Smooth muscle cell (in vitro differentiated cells): ENCODE data around the gene TESMIN. TPM values are rescaled to one million over a fixed set of nuclear protein-coding genes. Genes with fewer than 3 reads are reported as not detected.

ENCODE experiments used
- DNase-seq: peaks from one replicate; lab custom pipeline; 2025; ENCODE audit not compliant: unreplicated experiment; lab: John Stamatoyannopoulos, UW
- H2AFZ ChIP-seq: fragments of 200-600 bp; sonication (generic); 2 replicates; pipeline ENCODE4 v1.6.0; 2016; ENCODE audit warnings: antibody characterized with exemption, low read depth, mild to moderate bottlenecking
- H3F3A ChIP-seq: fragments of 200-600 bp; sonication (generic); 2 replicates; pipeline ENCODE4 v1.6.0; 2017; ENCODE audit warnings: antibody characterized with exemption, low read depth
- H3K27ac ChIP-seq: fragments of 200-600 bp; sonication (generic); 2 replicates; pipeline ENCODE4 v1.5.1; 2016; ENCODE audit warnings: low read depth, mild to moderate bottlenecking
- H3K27me3 ChIP-seq: fragments of 200-600 bp; sonication (generic); 2 replicates; pipeline ENCODE4 v1.6.1; 2016; ENCODE audit warnings: low read depth, mild to moderate bottlenecking
- H3K36me3 ChIP-seq: fragments of 200-600 bp; sonication (generic); 2 replicates; pipeline ENCODE4 v1.5.1; 2016; ENCODE audit warnings: low read depth
- H3K4me1 ChIP-seq: fragments of 200-600 bp; sonication (generic); 2 replicates; pipeline ENCODE4 v1.5.1; 2016; ENCODE audit warnings: low read depth
- H3K4me2 ChIP-seq: fragments of 200-600 bp; sonication (generic); 2 replicates; pipeline ENCODE4 v1.6.0; 2016; ENCODE audit warnings: mild to moderate bottlenecking
- H3K4me3 ChIP-seq: fragments of 200-600 bp; sonication (generic); 2 replicates; pipeline ENCODE4 v1.5.1; 2016; ENCODE audit warnings: mild to moderate bottlenecking
- H3K79me2 ChIP-seq: fragments of 200-600 bp; sonication (generic); 2 replicates; pipeline ENCODE4 v1.6.0; 2016; ENCODE audit warnings: low read depth, mild to moderate bottlenecking
- H3K9ac ChIP-seq: fragments of 200-600 bp; sonication (generic); 2 replicates; pipeline ENCODE4 v1.6.0; 2016; ENCODE audit warnings: low read depth
- H3K9me3 ChIP-seq: fragments of 200-600 bp; sonication (generic); replicated peaks from 2 replicates; pipeline ENCODE4 v1.5.1; 2016; ENCODE audit warnings: low read depth
- H4K20me1 ChIP-seq: fragments of 200-600 bp; sonication (generic); 2 replicates; pipeline ENCODE4 v1.6.0; 2016; ENCODE audit warnings: low read depth
- CTCF ChIP-seq: fragments of 200-600 bp; sonication (generic); IDR thresholded peaks from 2 replicates; pipeline ENCODE4 v1.5.1; 2017; ENCODE audit warnings: borderline replicate concordance, mild to moderate bottlenecking, antibody characterized with exemption; ENCODE audit not compliant: insufficient read depth, poor library complexity, severe bottlenecking
- WGBS: methylation state at CpG from one replicate; pipeline ENCODE4 v1.1.7; 2016; ENCODE audit warnings: low lambda C conversion rate; 5-methylcytosine and 5-hydroxymethylcytosine counted together
- polyA plus RNA-seq: library from polyadenylated mRNA; unstranded; fragments of >200 nt; fragmentation: Nextera tagmentation; extraction: Ambion mirVana; gene quantifications from 2 replicates; pipeline ENCODE4 v1.2.1, GENCODE V29; 2016
- total RNA-seq: library from RNA; depleted of rRNA; stranded (reverse); fragments of >200 nt; gene quantifications from 2 replicates; pipeline ENCODE4 v1.2.3, GENCODE V29; 2014

The TESMIN gene
- total and polyA plus RNA-seq, 2 experiments from 2014 or later, result 0.45 to 4.8 TPM

- DNase-seq, result no peak
- WGBS, result 77% methylated on average over 12 of the region's 12 CpGs
- H3K9me3 ChIP-seq, result no peaks in the 10 kb centered on the region
- no peaks in the 10 kb centered on the region for H3K4me1 ChIP-seq
- peaks cover 4% of the 10 kb centered on the region for H3K27me3 ChIP-seq
- H4K20me1 ChIP-seq, result no peaks in the 10 kb centered on the region
- H3K79me2 ChIP-seq, result no peaks in the 10 kb centered on the region
- H3K4me3 ChIP-seq, result no peak overlapping the region
- H3F3A ChIP-seq, result no peaks in the 10 kb centered on the region
- no peak overlapping the region for H3K9ac ChIP-seq
- no peak overlapping the region for H2AFZ ChIP-seq
- no peaks in the 10 kb centered on the region for H3K36me3 ChIP-seq
- no peak overlapping the region for H3K4me2 ChIP-seq
- no peak overlapping the region for H3K27ac ChIP-seq
- no peak for TF ChIP-seq CTCF
Observed at GRCh38 chr11:68770781-68771180, 19.5 kb upstream of the TESMIN start.

DNA sequence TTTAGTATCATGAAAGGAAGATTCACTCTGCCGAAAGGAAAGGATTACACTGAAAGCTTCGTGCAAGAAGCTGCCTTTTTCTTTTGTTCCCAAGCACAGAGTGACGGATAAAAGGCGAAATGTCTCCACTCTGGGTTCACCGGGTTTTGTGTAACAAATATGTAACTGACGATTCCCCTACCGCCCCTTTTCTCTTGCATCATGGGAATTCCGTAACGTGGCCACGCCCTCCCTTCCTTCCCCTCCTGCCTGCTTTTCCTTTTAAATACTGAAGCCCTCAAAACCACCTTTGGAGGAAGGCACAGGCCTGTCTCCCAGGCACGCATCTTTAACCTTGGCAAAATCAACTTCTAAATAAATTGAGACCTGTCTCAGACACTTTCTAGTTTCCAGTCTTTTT lies 16.4 kb upstream of the TESMIN start:
- DNase-seq, result no peak
- no peaks in the 10 kb centered on the region for H3K9me3 ChIP-seq
- no peaks in the 10 kb centered on the region for H3K79me2 ChIP-seq
- no peak overlapping the region for H3K27ac ChIP-seq
- peaks cover 4% of the 10 kb centered on the region for H3K27me3 ChIP-seq
- H3K9ac ChIP-seq, result no peak overlapping the region
- 92% methylated on average over 11 of the region's 11 CpGs for WGBS
- H3K4me1 ChIP-seq, result no peaks in the 10 kb centered on the region
- no peak overlapping the region for H3K4me2 ChIP-seq
- no peaks in the 10 kb centered on the region for H3F3A ChIP-seq
- no peaks in the 10 kb centered on the region for H4K20me1 ChIP-seq
- H3K36me3 ChIP-seq, result no peaks in the 10 kb centered on the region
- no peak for TF ChIP-seq CTCF
- H3K4me3 ChIP-seq, result no peak overlapping the region
- no peak overlapping the region for H2AFZ ChIP-seq

- DNase-seq, result no peak
- Histone ChIP-seq H3K36me3 (no peaks in the 10 kb centered on the region), H2AFZ (no peak overlapping the region), H3K4me1 (no peaks in the 10 kb centered on the region), H3K27me3 (peaks cover 4% of the 10 kb centered on the region), H3K79me2 (no peaks in the 10 kb centered on the region), H3K9ac (no peak overlapping the region), H3K9me3 (no peaks in the 10 kb centered on the region), H3K4me2 (no peak overlapping the region), H4K20me1 (no peaks in the 10 kb centered on the region), H3K4me3 (no peak overlapping the region), H3F3A (no peaks in the 10 kb centered on the region), H3K27ac (no peak overlapping the region)
- TF ChIP-seq CTCF, result no peak
- WGBS, result 97% methylated on average over 8 of the region's 8 CpGs
Observed at GRCh38 chr11:68766786-68767185, 15.5 kb upstream of the TESMIN start.

DNA sequence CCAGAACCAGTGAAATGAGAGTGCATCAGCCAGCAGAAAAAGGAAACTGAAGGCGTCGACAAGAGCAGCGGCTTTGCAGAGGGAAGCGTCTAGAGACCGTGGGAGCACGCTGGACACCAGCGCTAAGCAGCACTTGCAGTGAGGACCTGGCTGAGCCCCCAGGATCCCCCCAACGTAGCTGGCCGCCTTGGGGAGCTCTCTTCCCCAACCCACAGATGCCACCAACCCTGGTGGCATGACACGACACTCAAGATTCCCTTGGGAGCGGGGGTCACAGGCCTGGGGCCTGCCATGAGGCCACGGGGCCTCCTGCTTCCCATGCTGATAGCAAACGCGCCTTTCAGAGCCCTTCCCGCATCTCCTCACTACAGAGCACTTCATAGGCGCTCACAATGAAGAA lies 13.4 kb upstream of the TESMIN start:
- WGBS, result 88% methylated on average over 16 of the region's 16 CpGs
- no peaks in the 10 kb centered on the region for H3K9me3 ChIP-seq
- H3K9ac ChIP-seq, result no peak overlapping the region
- H2AFZ ChIP-seq, result no peak overlapping the region
- no peak overlapping the region for H3K4me3 ChIP-seq
- no peaks in the 10 kb centered on the region for H3K4me1 ChIP-seq
- no peak overlapping the region for H3K4me2 ChIP-seq
- no peaks in the 10 kb centered on the region for H3K27me3 ChIP-seq
- no peaks in the 10 kb centered on the region for H3K36me3 ChIP-seq
- DNase-seq, result no peak
- H3F3A ChIP-seq, result no peaks in the 10 kb centered on the region
- H4K20me1 ChIP-seq, result no peaks in the 10 kb centered on the region
- H3K27ac ChIP-seq, result no peak overlapping the region
- no peaks in the 10 kb centered on the region for H3K79me2 ChIP-seq
- no peak for TF ChIP-seq CTCF
